Activated T-helper 1 cell treated with anti-CD3 and anti-CD28 coated beads, Interleukin-2, amount 50 U/mL, for 16 hours (primary cell): ENCODE data around the gene MT1M.
"Not testable (repeated sequence)": the region's sequence is repeated elsewhere in the genome, so short reads cannot be mapped to it uniquely, and the experiment has no call there.

ENCODE experiments used
- DNase-seq, 2 donors: peaks; one replicate each; pipeline ENCODE4 v3.0.0-alpha.2; 2020; ENCODE audit warnings: low read depth in 1 of 2, low spot score in 1 of 2

The MT1M gene

GRCh38 chr16:56645838-56646237 lies 13.4 kb downstream of the MT1M start:
- DNase-seq, result no peak

GRCh38 chr16:56647641-56648431 lies 15.4 kb downstream of the MT1M start:
- no peak for DNase-seq

GRCh38 chr16:56649271-56649670 lies 16.8 kb downstream of the MT1M start:
- DNase-seq, result no peak

- no peak for DNase-seq
Observed at GRCh38 chr16:56649820-56650219, 17.4 kb downstream of the MT1M start.

- no peak for DNase-seq
Observed at GRCh38 chr16:56651586-56651985, 19.1 kb downstream of the MT1M start, which contains the start of gene MT1B. TSS of gene MT1B (plus strand) at chr16:56651886. CDS start at chr16:56651954, 68 bp downstream.

GRCh38 chr16:56652600-56652999 lies 20.1 kb downstream of the MT1M start:
- no peak for DNase-seq

- no peak for DNase-seq
Observed at GRCh38 chr16:56653218-56653617, 20.8 kb downstream of the MT1M start.

- peak; percentile 37 to 57 for DNase-seq
Observed at GRCh38 chr16:56657555-56658326, 25.3 kb downstream of the MT1M start, which contains the start of gene MT1F. TSS of gene MT1F (plus strand) at chr16:56657959. CDS start at chr16:56658059, 100 bp downstream.

GRCh38 chr16:56658327-56658875 lies 25.9 kb downstream of the MT1M start:
- no peak for DNase-seq

- no peak for DNase-seq
Observed at GRCh38 chr16:56662357-56663354, 30.2 kb downstream of the MT1M start.

- DNase-seq, result no peak
Observed at GRCh38 chr16:56664506-56664905, 32.0 kb downstream of the MT1M start.

- not testable (repeated sequence) for DNase-seq
Observed at GRCh38 chr16:56665286-56666261, 33.1 kb downstream of the MT1M start.

- no peak for DNase-seq
Observed at GRCh38 chr16:56667581-56668571, 35.4 kb downstream of the MT1M start, which contains the start of gene MT1G. TSS of gene MT1G (minus strand) at chr16:56668065. CDS start at chr16:56667993, 72 bp downstream.

GRCh38 chr16:56669005-56669839 lies 36.8 kb downstream of the MT1M start, which contains the start of gene MT1H:
TSS of gene MT1H (plus strand) at chr16:56669814. CDS start at chr16:56669885, 71 bp downstream.
- no peak for DNase-seq

- DNase-seq, result no peak
Observed at GRCh38 chr16:56669840-56670619, 37.6 kb downstream of the MT1M start.

GRCh38 chr16:56670620-56670934 lies 38.1 kb downstream of the MT1M start:
- DNase-seq, result no peak
